Measurements from ENCODE around the gene ZFAND3.

The ZFAND3 gene

DNA sequence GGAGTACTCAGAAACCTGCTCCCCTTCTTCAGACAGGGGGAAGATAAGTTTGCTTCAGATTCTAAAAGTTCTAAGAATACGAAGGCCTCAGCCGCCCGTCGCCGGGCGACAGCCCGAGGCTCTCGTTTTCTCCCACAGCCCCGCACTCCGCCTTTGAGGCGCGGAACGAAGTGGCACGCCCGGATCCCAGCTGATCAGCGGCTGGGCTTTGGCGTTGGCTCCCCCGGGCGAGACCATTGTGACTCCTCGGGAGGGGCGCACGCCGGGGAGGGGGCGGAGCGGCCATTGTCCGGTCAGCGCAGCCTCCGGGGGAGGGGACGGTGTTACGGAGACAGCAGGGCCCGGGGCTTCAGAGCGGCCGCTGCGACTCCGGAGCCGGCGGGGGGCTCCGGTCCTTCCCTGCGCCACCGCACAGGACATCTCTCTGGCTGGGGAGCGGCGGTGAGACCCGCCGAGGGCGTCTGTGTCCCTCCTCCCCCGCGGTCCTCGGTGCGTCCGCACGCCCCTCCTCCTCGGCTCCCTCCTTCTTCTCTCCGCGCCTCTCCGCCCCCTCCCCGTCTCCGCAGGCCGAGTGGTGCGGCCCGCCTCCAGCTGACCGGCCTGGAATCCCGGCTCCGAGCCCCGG is at the start of gene ZFAND3:
Gene ZFAND3, plus strand, starts transcription at position 551 of the 625 bp plus-strand sequence. CDS start 219 bp downstream, outside the sequence.
- DNase-seq, result peak; percentile 98

GRCh38 chr6:37774028-37774680 is 45.4 kb upstream of the ZFAND3 start:
- DNase-seq, result no peak

GRCh38 chr6:37776566-37776965 is 43.0 kb upstream of the ZFAND3 start:
- peak; percentile 31 for DNase-seq

DNA sequence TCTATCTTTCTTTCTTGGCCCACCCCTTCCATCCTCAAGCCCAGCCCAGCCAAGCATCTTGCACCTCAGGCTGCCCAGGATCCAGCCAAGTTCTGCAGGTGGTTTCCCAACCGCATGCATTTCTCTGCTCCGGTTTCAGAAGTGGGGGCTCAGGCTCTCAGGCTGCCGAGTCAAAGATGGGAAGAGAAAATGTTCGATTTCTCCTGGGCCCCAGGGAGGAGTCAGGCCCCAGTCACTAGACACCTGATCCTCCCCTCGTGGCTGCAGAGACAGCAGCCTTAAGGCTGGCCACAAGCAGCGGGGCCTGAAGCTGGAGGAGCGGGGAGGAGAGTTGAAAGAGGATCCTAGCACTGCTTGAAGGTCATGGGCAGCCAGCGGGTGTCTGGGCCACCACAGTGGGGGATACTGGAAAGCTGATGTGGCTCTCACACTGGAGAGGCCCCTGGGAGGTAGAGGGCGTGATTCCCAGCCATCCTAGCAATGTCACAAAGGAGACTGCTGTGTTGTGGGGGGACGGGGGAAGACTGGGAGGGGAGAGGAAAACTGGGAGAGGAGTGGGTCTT is 42.2 kb upstream of the ZFAND3 start:
- peak; percentile 32 for DNase-seq

- DNase-seq, result no peak
Measured at GRCh38 chr6:37779111-37779800, 40.3 kb upstream of the ZFAND3 start.

DNA sequence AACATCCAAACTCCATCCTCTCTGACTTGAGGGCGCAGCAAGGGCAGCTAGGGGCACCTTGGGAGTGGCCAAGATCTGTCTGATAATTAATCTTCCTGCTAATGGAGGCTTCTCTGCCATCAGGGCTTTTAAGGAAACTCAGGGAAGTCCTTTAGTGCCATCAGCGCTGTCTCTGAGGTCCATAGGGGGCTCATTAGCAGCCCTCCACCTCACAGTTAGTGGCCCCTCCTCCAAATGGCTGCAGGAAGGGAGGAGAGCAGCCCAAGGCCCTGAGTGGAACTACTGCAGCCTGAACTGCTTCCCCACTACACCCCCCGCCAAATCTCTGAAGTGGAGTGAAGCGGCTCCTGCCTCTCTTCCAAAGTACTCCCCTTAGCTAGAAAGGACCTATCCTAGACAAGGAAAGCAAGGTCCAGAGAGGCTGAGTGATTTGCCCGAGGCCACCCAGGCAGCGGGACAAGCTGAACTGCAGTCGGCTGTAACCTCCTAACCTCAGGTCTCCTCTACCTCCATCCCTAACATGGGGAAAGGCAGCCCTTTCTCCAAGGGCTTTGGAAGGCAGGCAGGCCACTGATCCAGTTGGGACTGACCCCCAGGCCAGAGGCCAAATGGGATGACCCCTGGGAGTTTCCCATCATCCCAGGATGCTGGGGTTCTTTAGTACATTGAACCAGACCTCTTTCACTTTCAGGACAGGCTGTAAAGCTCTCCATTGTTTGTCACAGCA is 39.5 kb upstream of the ZFAND3 start:
- DNase-seq, result no peak

DNA sequence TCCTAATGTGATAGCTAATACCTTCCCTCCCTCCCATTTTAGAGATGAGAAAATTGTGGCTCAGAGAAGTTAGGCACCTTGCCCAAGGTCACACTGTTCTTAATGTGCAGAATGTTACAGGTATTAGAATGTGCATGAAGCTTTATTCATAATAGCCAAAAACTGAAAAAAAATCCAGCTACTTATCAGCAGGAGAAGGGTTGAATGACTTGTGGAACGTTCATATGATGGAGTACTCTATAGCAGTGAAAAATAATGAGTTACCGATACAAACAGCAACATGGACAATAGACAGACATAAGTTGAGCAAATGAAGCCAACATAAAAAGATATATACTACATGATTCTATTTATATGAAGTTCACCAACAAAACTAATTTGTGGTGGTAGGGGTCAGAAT is 37.7 kb upstream of the ZFAND3 start:
- DNase-seq, result no peak

- DNase-seq, result peak; percentile 48
Measured at GRCh38 chr6:37783025-37783855, 36.3 kb upstream of the ZFAND3 start.

- DNase-seq, result peak; percentile 40
Measured at GRCh38 chr6:37783856-37784584, 35.5 kb upstream of the ZFAND3 start.

GRCh38 chr6:37784585-37784967 is 35.0 kb upstream of the ZFAND3 start:
- DNase-seq, result no peak

DNA sequence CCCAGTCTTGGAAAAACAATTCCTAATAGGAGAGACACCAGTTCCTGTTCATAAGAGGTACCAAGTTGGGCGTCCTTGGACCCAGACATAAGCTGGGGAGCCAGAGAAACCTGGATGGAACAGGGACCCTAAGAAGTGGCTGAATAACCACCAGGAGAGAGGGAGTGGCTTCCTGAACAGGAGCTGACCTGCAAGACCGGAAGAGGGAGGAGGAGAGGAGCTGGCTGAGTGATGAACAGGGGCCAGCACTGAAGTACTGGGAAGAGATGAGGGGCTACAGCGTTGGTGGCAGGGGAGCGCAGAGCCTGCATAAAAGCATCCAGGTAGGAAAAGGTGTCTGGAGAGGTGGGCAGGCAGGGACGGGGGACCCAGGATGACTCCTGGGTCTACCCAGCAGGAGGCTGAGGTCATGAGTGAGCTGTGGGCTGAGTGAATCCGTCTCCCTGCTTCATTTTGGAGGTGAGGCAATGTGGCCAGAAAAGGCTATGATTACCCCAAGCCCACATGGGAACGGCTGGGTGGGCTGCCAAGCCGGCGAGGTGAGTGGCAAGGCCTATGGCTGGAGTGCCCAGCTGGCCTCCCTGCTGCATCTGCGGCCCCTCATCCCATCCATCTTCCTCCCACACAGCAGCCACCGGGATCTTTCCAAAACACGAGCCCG is 34.4 kb upstream of the ZFAND3 start:
- no peak for DNase-seq

DNA sequence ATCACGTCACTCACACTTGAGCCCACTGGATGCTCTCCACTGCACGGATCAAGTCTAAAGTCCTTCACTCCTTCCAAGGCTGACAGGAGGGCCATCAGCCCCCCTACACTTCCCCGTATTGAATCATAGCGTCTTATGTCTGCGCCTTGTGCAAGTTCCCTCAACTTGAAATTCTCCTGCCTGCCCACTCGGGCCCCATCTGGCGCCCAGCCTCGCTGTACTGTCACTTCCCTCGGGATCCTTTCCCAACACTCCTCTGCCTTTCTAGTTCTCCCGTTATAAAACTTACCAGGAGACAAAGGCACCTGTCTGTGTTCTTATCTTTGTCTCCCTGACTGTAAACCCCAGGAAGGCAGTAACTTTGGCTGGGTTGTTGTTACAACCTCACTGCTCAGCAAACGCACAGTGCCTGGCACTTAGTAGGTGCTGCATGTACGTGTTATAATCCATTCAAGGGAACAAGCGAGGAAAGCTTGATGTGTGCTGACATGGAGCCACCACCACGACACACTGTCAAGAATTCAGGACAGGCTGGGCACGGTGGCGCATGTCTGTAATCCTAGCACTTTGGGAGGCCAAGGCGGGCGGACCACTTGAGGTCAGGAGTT is 33.8 kb upstream of the ZFAND3 start:
- no peak for DNase-seq

DNA sequence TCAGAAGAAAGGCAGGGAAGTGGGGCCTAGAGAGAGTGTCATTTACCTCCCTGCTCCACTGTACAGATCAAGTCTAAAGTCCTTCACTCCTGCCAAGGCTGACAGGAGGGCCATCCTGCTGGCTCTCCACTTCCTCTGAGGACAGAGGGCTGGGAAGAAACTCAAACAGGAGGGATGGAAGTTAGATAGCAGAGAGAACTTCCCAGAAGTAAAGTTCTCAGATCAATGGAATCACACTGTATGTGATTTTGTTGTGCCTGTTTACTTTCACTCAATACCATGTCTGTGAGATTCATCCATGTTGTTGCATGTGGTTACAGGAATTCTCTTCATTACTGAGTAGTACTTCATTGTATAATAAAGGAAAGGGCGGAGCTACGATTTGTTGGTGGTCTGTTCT is 32.3 kb upstream of the ZFAND3 start:
- DNase-seq, result no peak

DNA sequence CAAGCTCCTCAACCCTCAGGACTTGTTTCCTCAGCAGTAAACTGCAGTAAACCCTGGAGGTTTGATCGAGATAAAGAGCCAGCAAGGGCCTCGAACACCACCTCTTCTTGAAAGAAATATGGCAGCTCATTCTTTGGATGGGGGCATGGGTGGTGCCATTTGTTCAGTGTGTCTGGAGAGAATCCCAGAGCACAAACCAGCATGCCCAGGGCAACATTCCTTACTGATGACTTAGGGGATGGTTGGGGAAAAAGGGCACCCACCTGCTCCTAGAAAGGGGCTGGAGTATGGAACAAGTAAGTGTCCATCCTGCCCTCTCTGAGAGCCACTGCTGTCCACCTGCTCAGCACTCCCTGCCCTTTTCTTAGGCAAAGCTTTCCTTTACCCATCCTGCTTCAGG is 31.3 kb upstream of the ZFAND3 start:
- no peak for DNase-seq

GRCh38 chr6:37791156-37791919 is 28.2 kb upstream of the ZFAND3 start:
- peak; percentile 92 for DNase-seq

DNA sequence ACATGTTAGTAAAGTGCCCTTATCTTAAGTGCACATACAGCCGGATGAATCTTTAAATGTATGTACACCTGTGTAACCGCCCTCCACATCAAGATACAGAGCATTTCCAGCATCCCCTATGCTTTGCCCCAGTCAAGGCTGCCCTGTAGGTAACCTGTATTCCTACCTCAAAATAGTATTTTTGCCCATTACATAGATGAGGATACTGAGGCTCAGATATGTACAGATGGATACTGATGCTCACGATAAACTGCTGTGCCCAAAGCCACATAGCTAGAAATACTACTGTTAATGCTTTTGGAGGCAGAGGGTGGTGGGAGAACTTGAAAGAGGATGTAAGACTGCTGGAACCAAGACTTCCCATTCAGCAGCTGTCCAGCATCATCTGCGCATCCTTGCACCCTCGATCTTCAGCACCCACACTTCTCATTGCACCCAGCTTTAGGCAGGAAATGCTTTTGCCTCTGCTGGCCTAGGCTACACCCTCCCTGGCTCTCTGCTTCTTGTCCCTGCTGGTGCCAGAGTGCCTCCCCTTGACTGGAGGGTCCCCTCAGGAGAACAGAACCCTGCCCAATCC is 27.0 kb upstream of the ZFAND3 start:
- DNase-seq, result no peak

DNA sequence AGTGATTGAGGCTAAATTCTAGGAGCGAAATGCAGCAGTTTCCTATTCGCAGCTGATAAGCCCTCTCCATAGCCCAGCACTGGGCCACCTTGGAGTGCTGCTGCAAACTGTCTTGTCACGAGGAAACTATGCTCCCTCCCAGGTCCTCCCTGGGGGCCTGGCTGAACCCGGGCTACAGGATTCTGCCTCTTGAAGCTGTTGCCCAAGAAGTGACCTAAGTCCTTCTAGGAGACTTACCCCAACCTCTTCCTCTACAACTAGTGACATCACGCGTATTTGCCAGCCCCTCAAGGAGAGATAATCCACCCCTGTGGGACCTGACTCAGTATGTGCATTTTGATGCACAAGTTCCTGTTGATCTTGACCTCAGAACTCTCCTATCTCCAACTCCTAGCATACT is 26.5 kb upstream of the ZFAND3 start:
- no peak for DNase-seq

DNA sequence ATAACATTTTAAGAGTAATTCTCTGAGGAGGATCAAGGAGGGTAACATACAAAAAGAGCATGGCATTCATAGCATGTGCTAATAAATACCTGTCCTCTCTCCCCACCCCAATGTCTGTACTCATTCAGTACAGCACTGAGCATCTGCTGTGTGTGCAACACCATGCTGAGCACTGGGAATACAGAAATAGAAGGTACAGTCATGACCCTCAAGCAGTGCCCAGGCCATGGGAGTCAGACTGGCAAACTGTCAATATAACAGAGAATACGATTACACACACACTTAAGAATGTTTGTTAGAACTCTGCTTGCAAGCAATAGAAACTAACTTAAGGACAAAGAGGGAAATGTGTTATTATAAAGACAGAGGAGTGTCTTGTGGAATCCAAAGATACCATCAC is 24.7 kb upstream of the ZFAND3 start:
- no peak for DNase-seq
